Spleen (tissue), 11 donors: ENCODE measurements around the gene KIF1A. TPM values are rescaled to one million over a fixed set of nuclear protein-coding genes. Genes with fewer than 3 reads are reported as not detected.

Experiments
- DNase-seq: peaks from one replicate; pipeline ENCODE4 v3.0.0-alpha.2; 2020
- H3K27ac ChIP-seq, 8 donors: fragments of 200-600 bp; sonication (generic) in 7 of 8; 1 replicate in 4 of 8; 2 replicates in 4 of 8; pipeline versions ENCODE4 v1.5.0 to v1.8.0; 2016 to 2021; ENCODE audit warnings: inconsistent platforms in 4 of 8, mild to moderate bottlenecking in 4 of 8, moderate library complexity in 1 of 8
- H3K27me3 ChIP-seq, 7 donors: fragments of 200-600 bp; sonication (generic) in 6 of 7; replicated peaks in 1 of 7; 1 replicate in 4 of 7; 2 replicates in 3 of 7; pipeline versions ENCODE4 v1.5.0 to v1.8.0; 2016 to 2021; ENCODE audit warnings: inconsistent platforms in 3 of 7, mild to moderate bottlenecking in 1 of 7
- H3K36me3 ChIP-seq, 6 donors: fragments of 200-600 bp; sonication (generic) in 5 of 6; 1 replicate in 4 of 6; 2 replicates in 2 of 6; pipeline versions ENCODE4 v1.5.0 to v1.8.0; 2016 to 2021; ENCODE audit warnings: inconsistent platforms in 2 of 6
- H3K4me1 ChIP-seq, 6 donors: fragments of 200-600 bp; sonication (generic) in 5 of 6; 1 replicate in 3 of 6; 2 replicates in 3 of 6; pipeline versions ENCODE4 v1.5.0 to v1.8.0; 2016 to 2021; ENCODE audit warnings: inconsistent platforms in 3 of 6
- H3K4me3 ChIP-seq, 8 donors: fragments of 200-600 bp; sonication (generic) in 7 of 8; 1 replicate in 4 of 8; 2 replicates in 4 of 8; pipeline versions ENCODE4 v1.5.0 to v1.8.0; 2016 to 2021; ENCODE audit warnings: inconsistent platforms in 4 of 8, mild to moderate bottlenecking in 4 of 8, moderate library complexity in 2 of 8
- H3K9me3 ChIP-seq, 8 donors: fragments of 200-600 bp; sonication (generic) in 7 of 8; 1 replicate in 4 of 8; 2 replicates in 4 of 8; pipeline versions ENCODE4 v1.5.0 to v1.8.0; 2016 to 2021; ENCODE audit warnings: inconsistent platforms in 4 of 8
- CTCF ChIP-seq, 11 experiments: fragments of 200-600 bp in 7 of 11; fragments of 450-650 bp in 4 of 11; sonication (generic) in 4 of 11; IDR thresholded peaks in 8 of 11; conservative IDR thresholded peaks in 3 of 11; 1 replicate in 7 of 11; 2 replicates in 4 of 11; pipeline versions ENCODE4 v1.4.0 to v1.8.0; 2016 to 2021; ENCODE audit warnings: antibody characterized with exemption in 11 of 11, inconsistent platforms in 4 of 11, mild to moderate bottlenecking in 1 of 11
- POLR2A ChIP-seq, 3 donors: fragments of 450-650 bp; IDR thresholded peaks; one replicate each; pipeline ENCODE4 v1.5.1; 2017; ENCODE audit warnings: antibody characterized with exemption in 3 of 3, mild to moderate bottlenecking in 1 of 3
- POLR2AphosphoS5 ChIP-seq, 3 donors: sonication (generic); formaldehyde crosslinking; IDR thresholded peaks; one replicate each; pipeline ENCODE4 v1.5.1; 2017; ENCODE audit warnings: antibody characterized with exemption in 3 of 3
- whole genome bisulfite sequencing, 5 donors: extraction: QIAGEN DNeasy Blood & Tissue Kit in 3 of 5; methylation state at CpG; one replicate each; pipeline versions ENCODE4 v1.1.5 to v1.1.7; 2013 to 2018; 5-methylcytosine and 5-hydroxymethylcytosine counted together
- intact Hi-C: fragments of 100-400 bp; cut with DNase I; formaldehyde crosslinking; loops from one replicate; pipeline ENCODE4 v1.15.0; 2023; ENCODE audit warnings: low total_unique reads
- polyA plus RNA-seq, 3 donors: library from polyadenylated mRNA; stranded (reverse); fragments of 200-250 nt; gene quantifications; one replicate each; pipeline ENCODE4 v1.2.1, GENCODE V29; 2013
- total RNA-seq, 7 donors: library from RNA; depleted of rRNA in 3 of 7; stranded (reverse); fragments of >200 nt in 3 of 7; fragmentation: NEBNext Ultra II Directional in 4 of 7; extraction: Animal tissue kit (Norgen Biotek cat#: 25700) in 4 of 7; gene quantifications; one replicate each; pipeline versions ENCODE4 v1.1.0 to v1.2.1, GENCODE V29; 2016 to 2021
- donor health status: healthy with polysubstance abuse.
- donor health status: DM: no; HTN: no; CAD: no; lungs with moderate emphysema.
- donor health status: DM: no; HTN: no; CAD: no.
- donor health status: Bipolar disorder and iron deficiency.
- donor health status: healthy.
- donor health status: DM: no; HTN: no; CAD: no.
- donor health status: DM: yes; HTN: yes; CAD: no.

KIF1A gene
- total and polyA plus RNA-seq, 10 donors: 0.02 to 2.0 (median 0.55) TPM; not detected in 1

- 77 to 88% (median 79%) methylated on average over 17 to 24 of the region's 24 CpGs for WGBS, 5 donors
- Histone ChIP-seq H3K4me1 (no peaks in the 10 kb centered on the region), H3K4me3 (no peak overlapping the region), H3K27me3 (peaks cover 0 to 57% (median 0%) of the 10 kb centered on the region in 7 donors), H3K36me3 (no peaks in the 10 kb centered on the region), H3K9me3 (no peaks in the 10 kb centered on the region), H3K27ac (no peak overlapping the region)
- TF ChIP-seq POLR2AphosphoS5 (IDR thresholded peaks at IDR 0.05) (no peak), POLR2A (IDR thresholded peaks at IDR 0.05) (no peak), CTCF (IDR thresholded peaks at IDR 0.05 in 8 of 11, conservative IDR thresholded peaks at IDR 0.05 in 3 of 11) (peak in 3 of 11 experiments; percentile 13 to 30 (median 27))
- intact Hi-C loops: no loop called here
- DNase-seq: no peak
Observed at GRCh38 chr2:240733803-240734495, 86.1 kb downstream of the KIF1A start.

DNA sequence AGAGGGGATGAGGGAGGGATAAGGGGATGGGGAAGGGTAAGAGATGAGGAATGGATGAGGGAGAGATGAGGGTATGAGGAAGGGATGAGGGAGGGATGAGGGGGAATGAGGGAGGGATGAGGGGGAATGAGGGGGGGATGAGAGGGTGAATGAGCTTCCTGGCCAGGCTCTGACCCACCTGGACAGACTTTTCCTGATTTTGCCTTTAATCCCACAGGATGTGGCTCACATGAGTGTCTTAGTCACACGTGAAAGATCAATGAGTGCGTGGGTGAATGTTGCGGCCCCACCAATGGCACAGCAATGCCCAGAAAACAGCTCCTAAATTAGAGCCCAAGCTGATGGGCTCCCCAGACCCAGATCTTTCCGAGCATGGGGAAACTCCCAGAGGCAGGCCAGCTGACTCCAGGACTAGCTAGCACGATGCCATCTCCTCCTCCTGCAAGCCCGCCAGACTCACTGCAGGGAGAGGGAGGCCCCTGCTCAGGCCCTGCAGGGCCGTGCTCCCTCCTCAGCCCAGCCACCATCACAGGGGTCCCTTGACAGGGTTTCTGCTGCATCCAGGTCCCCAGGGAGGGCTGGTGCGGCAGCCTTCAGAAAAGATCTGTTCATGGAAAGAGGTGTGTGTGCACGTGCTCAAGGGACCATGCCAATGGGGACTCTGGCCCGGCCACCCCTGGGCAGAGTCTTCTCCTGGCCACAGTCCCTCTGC lies 87.0 kb downstream of the KIF1A start:
- no peaks in the 10 kb centered on the region for H3K36me3 ChIP-seq
- H3K4me3 ChIP-seq: no peak overlapping the region
- no peak for DNase-seq
- no peak for TF ChIP-seq POLR2A (IDR thresholded peaks at IDR 0.05)
- TF ChIP-seq CTCF (IDR thresholded peaks at IDR 0.05 in 8 of 11, conservative IDR thresholded peaks at IDR 0.05 in 3 of 11): no peak
- TF ChIP-seq POLR2AphosphoS5 (IDR thresholded peaks at IDR 0.05): no peak
- no peaks in the 10 kb centered on the region for H3K4me1 ChIP-seq
- WGBS, 5 donors: 73 to 82% (median 80%) methylated on average over 7 to 10 of the region's 10 CpGs
- H3K9me3 ChIP-seq: no peaks in the 10 kb centered on the region
- peaks cover 0 to 54% (median 0%) of the 10 kb centered on the region in 7 donors for H3K27me3 ChIP-seq
- intact Hi-C loops: no loop called here
- no peak overlapping the region for H3K27ac ChIP-seq

- DNase-seq: no peak
- no peak for TF ChIP-seq CTCF (IDR thresholded peaks at IDR 0.05 in 8 of 11, conservative IDR thresholded peaks at IDR 0.05 in 3 of 11)
- WGBS, 5 donors: 80 to 86% (median 84%) methylated on average over 5 of the region's 5 CpGs
- no peaks in the 10 kb centered on the region for H3K9me3 ChIP-seq
- no peaks in the 10 kb centered on the region for H3K4me1 ChIP-seq
- peaks cover 0 to 50% (median 0%) of the 10 kb centered on the region in 7 donors for H3K27me3 ChIP-seq
- intact Hi-C loops: no loop called here
- H3K4me3 ChIP-seq: no peak overlapping the region
- H3K36me3 ChIP-seq: no peaks in the 10 kb centered on the region
- no peak overlapping the region for H3K27ac ChIP-seq
Observed at GRCh38 chr2:240732184-240732583, 87.8 kb downstream of the KIF1A start.

DNA sequence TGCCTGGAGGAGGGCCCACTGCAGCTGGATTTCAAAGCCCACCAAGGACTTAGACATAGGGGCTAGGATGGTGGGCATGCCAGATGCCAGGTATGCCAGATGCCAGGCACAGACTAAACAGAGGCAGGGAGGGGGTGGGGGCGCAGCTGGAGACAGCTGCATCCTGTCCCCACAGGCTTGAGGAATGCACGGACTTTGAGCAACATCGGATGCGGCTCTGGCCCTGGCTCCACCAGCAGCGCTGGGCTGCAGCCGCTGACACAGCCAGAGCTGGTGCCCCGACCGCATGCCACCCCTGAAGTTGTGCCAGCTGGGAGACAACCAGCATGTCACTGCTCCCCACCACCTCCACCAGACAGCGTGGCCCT lies 88.9 kb downstream of the KIF1A start:
- peaks cover 0 to 40% (median 0%) of the 10 kb centered on the region in 7 donors for H3K27me3 ChIP-seq
- no peaks in the 10 kb centered on the region for H3K9me3 ChIP-seq
- DNase-seq: no peak
- no peaks in the 10 kb centered on the region for H3K4me1 ChIP-seq
- TF ChIP-seq POLR2A (IDR thresholded peaks at IDR 0.05) (no peak), POLR2AphosphoS5 (IDR thresholded peaks at IDR 0.05) (no peak), CTCF (IDR thresholded peaks at IDR 0.05 in 8 of 11, conservative IDR thresholded peaks at IDR 0.05 in 3 of 11) (no peak)
- H3K27ac ChIP-seq: no peak overlapping the region
- intact Hi-C loops: no loop called here
- no peak overlapping the region for H3K4me3 ChIP-seq
- 46 to 62% (median 58%) methylated on average over 3 to 9 of the region's 9 CpGs for WGBS, 5 donors
- no peaks in the 10 kb centered on the region for H3K36me3 ChIP-seq
